WERI-Rb-1 (cell line): ENCODE data around the gene PSAT1.

Experiments
- DNase-seq: peaks from one replicate; pipeline ENCODE4 v3.0.0-alpha.2; 2020
- H3K27ac ChIP-seq: fragments of 250-450 bp; sonication (Bioruptor Pico); 2 replicates; pipeline ENCODE4 v1.5.1; 2020; ENCODE audit warnings: mild to moderate bottlenecking, moderate library complexity
- H3K27me3 ChIP-seq: fragments of 250-450 bp; sonication (Bioruptor Pico); 2 replicates; pipeline ENCODE4 v1.5.1; 2021; ENCODE audit warnings: mild to moderate bottlenecking, low read depth, moderate library complexity; ENCODE audit not compliant: insufficient read depth, severe bottlenecking
- H3K36me3 ChIP-seq: fragments of 250-450 bp; sonication (Bioruptor Pico); 2 replicates; pipeline ENCODE4 v1.5.1; 2020; ENCODE audit warnings: mild to moderate bottlenecking, moderate library complexity
- H3K4me3 ChIP-seq: 2 replicates; pipeline ENCODE4 v1.5.1; 2011; ENCODE audit warnings: low read depth, mild to moderate bottlenecking, control low read depth, low read length
- H3K9me3 ChIP-seq: fragments of 250-450 bp; sonication (Bioruptor Pico); 2 replicates; pipeline ENCODE4 v1.5.1; 2021; ENCODE audit warnings: mild to moderate bottlenecking, moderate library complexity; ENCODE audit not compliant: severe bottlenecking
- CTCF ChIP-seq: IDR thresholded peaks from 2 replicates; pipeline ENCODE4 v1.5.1; 2011; ENCODE audit warnings: low read depth, mild to moderate bottlenecking, control low read depth, inconsistent platforms, low read length

Gene PSAT1

DNA sequence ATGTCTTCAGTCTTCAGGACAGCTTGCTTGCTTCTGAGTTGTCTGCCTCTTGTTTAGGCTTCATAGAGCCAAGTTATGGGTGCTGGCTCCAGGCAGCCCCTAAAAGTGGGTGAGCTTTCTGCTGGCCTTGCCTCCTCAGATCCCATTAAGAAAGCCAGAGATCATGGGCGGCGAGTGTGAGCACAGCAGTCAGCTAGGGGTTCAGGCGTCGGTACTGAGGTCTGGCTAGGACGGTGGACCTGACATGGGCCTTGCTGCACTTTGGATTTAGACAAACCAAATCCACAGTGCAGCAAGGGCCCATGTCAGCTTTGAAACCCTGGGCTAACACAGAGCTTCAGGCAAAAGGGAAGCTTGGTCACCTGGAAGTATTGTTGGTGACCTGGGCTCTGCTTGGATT lies 17.6 kb downstream of the PSAT1 start:
- H3K27me3 ChIP-seq = no peaks in the 10 kb centered on the region
- DNase-seq = no peak
- H3K4me3 ChIP-seq = no peak overlapping the region
- TF ChIP-seq CTCF = no peak
- H3K27ac ChIP-seq = no peak overlapping the region
- no peaks in the 10 kb centered on the region for H3K9me3 ChIP-seq
- no peaks in the 10 kb centered on the region for H3K36me3 ChIP-seq

- DNase-seq = no peak
- peak overlapping the region; percentile 26; the same call in 1 of the 2 replicates for H3K27ac ChIP-seq
- no peaks in the 10 kb centered on the region for H3K9me3 ChIP-seq
- no peak overlapping the region for H3K4me3 ChIP-seq
- no peaks in the 10 kb centered on the region for H3K36me3 ChIP-seq
- no peaks in the 10 kb centered on the region for H3K27me3 ChIP-seq
- TF ChIP-seq CTCF = no peak
Measured at GRCh38 chr9:78314953-78315870, 18.3 kb downstream of the PSAT1 start.

GRCh38 chr9:78316166-78316892 lies 19.4 kb downstream of the PSAT1 start:
- Histone ChIP-seq H3K4me3 (no peak overlapping the region), H3K27ac (peak overlapping the region; percentile 58), H3K36me3 (no peaks in the 10 kb centered on the region), H3K27me3 (no peaks in the 10 kb centered on the region), H3K9me3 (no peaks in the 10 kb centered on the region)
- DNase-seq = peak; percentile 53
- TF ChIP-seq CTCF = no peak

- H3K9me3 ChIP-seq = no peaks in the 10 kb centered on the region
- H3K27me3 ChIP-seq = no peaks in the 10 kb centered on the region
- H3K4me3 ChIP-seq = no peak overlapping the region
- no peak for TF ChIP-seq CTCF
- no peak overlapping the region for H3K27ac ChIP-seq
- no peak for DNase-seq
- H3K36me3 ChIP-seq = no peaks in the 10 kb centered on the region
Measured at GRCh38 chr9:78319197-78320029, 22.5 kb downstream of the PSAT1 start.

DNA sequence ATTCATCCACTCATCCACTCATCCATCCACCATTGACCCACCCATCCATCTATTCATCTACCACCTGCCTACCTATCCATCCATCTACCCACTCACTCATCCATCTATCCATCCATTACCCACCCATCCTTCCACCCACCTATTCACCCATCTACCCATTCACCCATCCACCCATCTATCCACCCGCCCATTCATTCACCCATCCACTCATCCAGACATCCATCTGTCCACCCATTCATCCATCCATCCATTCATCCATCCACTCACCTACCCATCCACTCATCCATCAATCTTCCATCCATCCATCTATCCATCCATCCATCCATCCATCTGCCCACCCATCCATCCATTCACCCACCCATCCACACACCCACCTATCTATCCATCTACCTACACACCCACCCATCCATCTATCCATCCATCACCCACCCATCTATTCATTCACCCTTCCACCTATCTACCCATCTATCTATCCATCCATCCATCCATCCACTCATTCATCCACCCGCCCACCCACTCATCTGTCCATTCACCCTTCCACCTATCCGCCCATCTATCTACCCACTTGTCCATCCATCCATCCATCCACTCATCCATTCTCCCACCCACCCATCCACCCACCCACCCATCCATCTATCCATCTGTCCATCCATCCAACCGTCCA lies 23.2 kb downstream of the PSAT1 start:
- no peaks in the 10 kb centered on the region for H3K27me3 ChIP-seq
- H3K36me3 ChIP-seq = no peaks in the 10 kb centered on the region
- no peak for TF ChIP-seq CTCF
- H3K27ac ChIP-seq = no peak overlapping the region
- H3K4me3 ChIP-seq = no peak overlapping the region
- no peaks in the 10 kb centered on the region for H3K9me3 ChIP-seq
- DNase-seq = no peak
